NAMALWA (cell line): ENCODE data around the gene EXOC6B.

Experiments
- DNase-seq: peaks from one replicate; pipeline ENCODE4 v3.0.0-alpha.2; 2015; ENCODE audit warnings: low spot score

The EXOC6B gene

GRCh38 chr2:72789241-72789640, 36.6 kb downstream of the EXOC6B start:
- no peak for DNase-seq

- DNase-seq: no peak
These were observed 37.1 kb downstream of the EXOC6B start for GRCh38 chr2:72788756-72789155.

GRCh38 chr2:72785517-72785916, 40.3 kb downstream of the EXOC6B start:
- DNase-seq: no peak

GRCh38 chr2:72782520-72782919, 43.3 kb downstream of the EXOC6B start:
- DNase-seq: no peak

- no peak for DNase-seq
These were observed 44.4 kb downstream of the EXOC6B start for GRCh38 chr2:72781480-72781879.

GRCh38 chr2:72780477-72780876, 45.4 kb downstream of the EXOC6B start:
- peak; percentile 8 for DNase-seq

- DNase-seq: no peak
These were observed 46.3 kb downstream of the EXOC6B start for GRCh38 chr2:72779495-72779894.

GRCh38 chr2:72778410-72778809, 47.4 kb downstream of the EXOC6B start:
- DNase-seq: no peak

GRCh38 chr2:72770879-72771461, 54.9 kb downstream of the EXOC6B start:
- DNase-seq: peak; percentile 83

GRCh38 chr2:72765997-72766609, 59.7 kb downstream of the EXOC6B start:
- DNase-seq: no peak

GRCh38 chr2:72762276-72762675, 63.6 kb downstream of the EXOC6B start:
- DNase-seq: no peak

GRCh38 chr2:72759755-72760154, 66.1 kb downstream of the EXOC6B start:
- no peak for DNase-seq

GRCh38 chr2:72757177-72757775, 68.6 kb downstream of the EXOC6B start:
- no peak for DNase-seq

GRCh38 chr2:72755647-72756423, 70.0 kb downstream of the EXOC6B start:
- DNase-seq: no peak

- no peak for DNase-seq
These were observed 71.1 kb downstream of the EXOC6B start for GRCh38 chr2:72754628-72755320.

- no peak for DNase-seq
These were observed 74.7 kb downstream of the EXOC6B start for GRCh38 chr2:72750977-72751639.

GRCh38 chr2:72750466-72750865, 75.4 kb downstream of the EXOC6B start:
- no peak for DNase-seq

- no peak for DNase-seq
These were observed 78.5 kb downstream of the EXOC6B start for GRCh38 chr2:72747344-72747743.

- peak; percentile 65 for DNase-seq
These were observed 80.0 kb downstream of the EXOC6B start for GRCh38 chr2:72745679-72746368.

GRCh38 chr2:72744049-72744448, 81.8 kb downstream of the EXOC6B start:
- no peak for DNase-seq

GRCh38 chr2:72743481-72743880, 82.4 kb downstream of the EXOC6B start:
- DNase-seq: no peak
